HCT116 (cell line): Measurements from ENCODE around the gene TCOF1. TPM values are rescaled to one million over a fixed set of nuclear protein-coding genes. Genes with fewer than 3 reads are reported as not detected.
A peak's percentile ranks its signal among the peaks of the same experiment; 100 is the strongest.

Source experiments
- ATAC-seq: fragments of 200-7000 bp; cut with Tn5 transposase; 2 replicates; pipeline ENCODE4 v1.9.1; 2020; ENCODE audit warnings: mild to moderate bottlenecking, moderate library complexity
- BruUV-seq: library from RNA; stranded (reverse); fragments of 400-500 nt; replicated peaks from 2 replicates; lab custom pipeline; 2021; lab: Mats Ljungman, UMichigan
- CTCF ChIA-PET: fragments of 300-600 bp; sonication (Branson Sonifier 250); formaldehyde crosslinking; loops from one replicate; lab custom pipeline; 2021; ENCODE audit warnings: antibody characterized with exemption; lab: Charles Lee
- POLR2A ChIA-PET: fragments of 300-600, 350-600 bp; sonication (Branson Sonifier 250); formaldehyde crosslinking; loops from one replicate; lab custom pipeline; 2021; ENCODE audit warnings: antibody characterized with exemption; lab: Charles Lee
- RAD21 ChIA-PET, 2 experiments: fragments of 300-600 bp; sonication (Branson Sonifier 250); formaldehyde crosslinking; loops; one replicate each; lab custom pipeline; 2023; ENCODE audit warnings: low total read pairs in 2 of 2; ENCODE audit not compliant: uncharacterized antibody in 2 of 2, unreplicated experiment in 2 of 2, low non-redundant PET in 1 of 2; lab: Charles Lee
- DNase-seq: peaks from one replicate; pipeline ENCODE4 v3.0.0-alpha.2; 2010; ENCODE audit warnings: low read depth, low spot score
- H2AFZ ChIP-seq: fragments of 200-600 bp; shearing (Covaris generic), sonication (generic); 2 replicates; pipeline ENCODE4 v1.6.1; 2017; ENCODE audit warnings: low read depth, mixed run types, mixed read lengths, antibody characterized with exemption, low read length; ENCODE audit not compliant: poor library complexity, severe bottlenecking
- H3K27ac ChIP-seq: 2 replicates; pipeline ENCODE4 v1.5.1; 2012; ENCODE audit warnings: low read depth, low read length
- H3K27me3 ChIP-seq: fragments of 200-600 bp; sonication (generic); 2 replicates; pipeline ENCODE4 v1.6.1; 2016; ENCODE audit warnings: mixed run types, low read length, mixed read lengths; ENCODE audit not compliant: insufficient read depth
- H3K36me3 ChIP-seq, 2 experiments: fragments of 200-500 bp in 1 of 2; fragments of 200-600 bp in 1 of 2; sonication (Bioruptor generic) in 1 of 2; sonication (generic) in 1 of 2; 2 replicates each; pipeline versions ENCODE4 v1.5.1 to v1.6.1; 2014 to 2016; ENCODE audit warnings: low read length in 2 of 2, inconsistent platforms in 1 of 2, mixed read lengths in 1 of 2, mixed run types in 1 of 2; ENCODE audit not compliant: insufficient read depth in 2 of 2, control insufficient read depth in 1 of 2
- H3K4me1 ChIP-seq, 2 experiments: fragments of 200-600 bp in 1 of 2; sonication (generic) in 1 of 2; 2 replicates each; pipeline versions ENCODE4 v1.5.1 to v1.6.1; 2012 to 2017; ENCODE audit warnings: low read length in 2 of 2, inconsistent platforms in 1 of 2, mild to moderate bottlenecking in 1 of 2, mixed read lengths in 1 of 2, mixed run types in 1 of 2, moderate library complexity in 1 of 2; ENCODE audit not compliant: insufficient read depth in 2 of 2, control insufficient read depth in 1 of 2
- H3K4me2 ChIP-seq: fragments of 200-600 bp; sonication (generic); 2 replicates; pipeline ENCODE4 v1.6.1; 2017; ENCODE audit warnings: mixed run types, low read length, mixed read lengths
- H3K4me3 ChIP-seq, 2 experiments: fragments of 200-600 bp in 1 of 2; sonication (generic) in 1 of 2; replicated peaks in 1 of 2; 2 replicates each; pipeline ENCODE4 v1.5.1; 2011 to 2016; ENCODE audit warnings: low read length in 2 of 2, control low read depth in 1 of 2, low read depth in 1 of 2, mild to moderate bottlenecking in 1 of 2, mixed read lengths in 1 of 2, mixed run types in 1 of 2
- H3K79me2 ChIP-seq: fragments of 200-600 bp; sonication (generic); 2 replicates; pipeline ENCODE4 v1.6.1; 2017; ENCODE audit warnings: mild to moderate bottlenecking, mixed run types, low read length, moderate library complexity, mixed read lengths; ENCODE audit not compliant: insufficient read depth
- H3K9ac ChIP-seq: fragments of 200-600 bp; sonication (generic); 2 replicates; pipeline ENCODE4 v1.6.1; 2016; ENCODE audit warnings: low read length, mixed read lengths
- H3K9me2 ChIP-seq: fragments of 200-600 bp; sonication (generic), shearing (Covaris generic); 2 replicates; pipeline ENCODE4 v1.6.1; 2017; ENCODE audit warnings: mixed run types, mild to moderate bottlenecking, moderate library complexity; ENCODE audit not compliant: insufficient read depth
- H3K9me3 ChIP-seq, 2 experiments: fragments of 200-500 bp in 1 of 2; fragments of 200-600 bp in 1 of 2; sonication (Bioruptor generic) in 1 of 2; sonication (generic) in 1 of 2; 2 replicates each; pipeline ENCODE4 v1.6.1; 2014 to 2017; ENCODE audit warnings: low read length in 2 of 2, mixed read lengths in 2 of 2, inconsistent platforms in 1 of 2, low read depth in 1 of 2, mild to moderate bottlenecking in 1 of 2, mixed run types in 1 of 2, moderate library complexity in 1 of 2; ENCODE audit not compliant: control insufficient read depth in 1 of 2, insufficient read depth in 1 of 2
- H4K20me1 ChIP-seq: fragments of 200-600 bp; sonication (generic), shearing (Covaris generic); 2 replicates; pipeline ENCODE4 v1.6.1; 2017; ENCODE audit warnings: mixed run types, mild to moderate bottlenecking, moderate library complexity; ENCODE audit not compliant: insufficient read depth
- intact Hi-C: fragments of 100-400 bp; cut with micrococcal nuclease; formaldehyde crosslinking; loops from 2 replicates; pipeline ENCODE4 v1.10.0; 2022
- total RNA-seq: library from RNA; stranded (reverse); gene quantifications from one replicate; pipeline ENCODE4 v1.2.1, GENCODE V29; 2021; ENCODE audit not compliant: unreplicated experiment
- TF ChIP-seq, protein P1 (sequence below), 3 experiments: fragments of 200-600 bp in 1 of 3; sonication (generic) in 1 of 3; IDR thresholded peaks in 2 of 3; conservative IDR thresholded peaks in 1 of 3; 2 replicates each; pipeline ENCODE4 v1.5.1; 2012 to 2017; ENCODE audit warnings: low read depth in 2 of 3, low read length in 2 of 3, antibody characterized with exemption in 1 of 3, borderline replicate concordance in 1 of 3, control low read depth in 1 of 3, mild to moderate bottlenecking in 1 of 3, mixed read lengths in 1 of 3, mixed run types in 1 of 3, moderate library complexity in 1 of 3; ENCODE audit not compliant: insufficient read depth in 1 of 3
- TF ChIP-seq, protein P2 (sequence below): IDR thresholded peaks from 2 replicates; pipeline ENCODE4 v1.6.1; 2012; ENCODE audit warnings: low read depth

Gene TCOF1
- total RNA-seq, 1 experiment from 2014 or later: 94.7 TPM

DNA sequence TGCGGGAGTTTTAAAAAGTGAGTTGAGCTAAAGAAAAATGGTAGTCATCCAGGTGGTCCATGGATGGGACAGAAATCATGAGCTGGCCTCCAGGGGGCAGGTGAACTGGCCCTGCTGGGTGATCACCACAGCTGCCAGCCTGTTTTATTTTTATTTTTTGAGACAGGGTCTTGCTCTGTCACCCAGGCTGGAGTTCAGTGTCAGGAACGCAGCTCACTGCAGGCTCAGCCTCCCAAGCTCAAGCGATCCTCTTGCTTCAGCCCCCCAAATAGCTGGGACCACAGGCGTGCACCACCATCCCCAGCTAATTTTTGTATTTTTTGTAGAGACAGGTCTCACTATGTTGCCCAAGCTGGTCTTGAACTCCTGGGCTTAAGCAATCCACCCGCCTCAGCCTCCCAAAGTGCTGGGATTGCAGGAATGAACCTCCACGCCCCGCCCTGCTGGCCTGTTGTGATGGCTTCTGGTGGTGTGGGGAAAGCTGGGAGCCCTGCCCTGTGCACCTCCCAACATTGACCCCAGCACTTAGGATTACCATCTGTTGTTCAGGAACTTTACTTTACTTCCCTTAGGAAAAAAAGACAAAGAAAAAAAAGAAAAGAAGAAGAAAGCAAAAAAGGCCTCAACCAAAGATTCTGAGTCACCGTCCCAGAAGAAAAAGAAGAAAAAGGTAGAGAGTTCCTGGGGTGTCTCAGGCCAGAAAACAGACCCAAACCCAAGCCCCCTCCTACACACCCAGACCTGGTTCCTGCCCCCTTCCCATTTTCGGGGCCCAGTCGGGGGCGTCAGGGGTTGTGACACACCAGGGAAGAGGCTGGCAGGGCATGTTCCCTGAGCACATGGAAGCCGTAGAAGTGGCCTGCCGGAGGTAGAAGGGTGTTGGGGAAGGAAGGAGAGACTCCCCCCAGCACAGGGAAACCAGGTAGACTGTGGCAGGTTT, 40.6 kb downstream of the TCOF1 start:
- POLR2A ChIA-PET: no interaction called here
- Histone ChIP-seq H3K27me3 (no peaks in the 10 kb centered on the region), H3K9me2 (no peaks in the 10 kb centered on the region), H3K27ac (no peak overlapping the region), H3K4me1 (no peaks in the 10 kb centered on the region), H2AFZ (no peak overlapping the region), H4K20me1 (no peaks in the 10 kb centered on the region), H3K79me2 (no peaks in the 10 kb centered on the region), H3K9ac (no peak overlapping the region), H3K36me3 (peaks cover 35 to 48% of the 10 kb centered on the region in 2 experiments; a peak in 3 of 4 replicates), H3K9me3 (no peaks in the 10 kb centered on the region), H3K4me3 (no peak overlapping the region), H3K4me2 (no peak overlapping the region)
- ATAC-seq: peak; percentile 9; the same call in 1 of the 2 replicates
- intact Hi-C loops: loop anchor here (5.0 kb wide), 1 partner anchor 39 kb away; no protein-coding TSS in a partner anchor
- CTCF ChIA-PET: interaction anchor here (1.1 to 2.9 kb wide), 2 partner anchors 12 to 38 kb away, joined by 4 to 15 read pairs; no protein-coding TSS in a partner anchor
- TF ChIP-seq, protein P1, sequence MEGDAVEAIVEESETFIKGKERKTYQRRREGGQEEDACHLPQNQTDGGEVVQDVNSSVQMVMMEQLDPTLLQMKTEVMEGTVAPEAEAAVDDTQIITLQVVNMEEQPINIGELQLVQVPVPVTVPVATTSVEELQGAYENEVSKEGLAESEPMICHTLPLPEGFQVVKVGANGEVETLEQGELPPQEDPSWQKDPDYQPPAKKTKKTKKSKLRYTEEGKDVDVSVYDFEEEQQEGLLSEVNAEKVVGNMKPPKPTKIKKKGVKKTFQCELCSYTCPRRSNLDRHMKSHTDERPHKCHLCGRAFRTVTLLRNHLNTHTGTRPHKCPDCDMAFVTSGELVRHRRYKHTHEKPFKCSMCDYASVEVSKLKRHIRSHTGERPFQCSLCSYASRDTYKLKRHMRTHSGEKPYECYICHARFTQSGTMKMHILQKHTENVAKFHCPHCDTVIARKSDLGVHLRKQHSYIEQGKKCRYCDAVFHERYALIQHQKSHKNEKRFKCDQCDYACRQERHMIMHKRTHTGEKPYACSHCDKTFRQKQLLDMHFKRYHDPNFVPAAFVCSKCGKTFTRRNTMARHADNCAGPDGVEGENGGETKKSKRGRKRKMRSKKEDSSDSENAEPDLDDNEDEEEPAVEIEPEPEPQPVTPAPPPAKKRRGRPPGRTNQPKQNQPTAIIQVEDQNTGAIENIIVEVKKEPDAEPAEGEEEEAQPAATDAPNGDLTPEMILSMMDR (IDR thresholded peaks at IDR 0.05 in 2 of 3, conservative IDR thresholded peaks at IDR 0.05 in 1 of 3; ENCODE audit: borderline replicate concordance in 1 of 3, insufficient read depth in 1 of 3, low read depth in 2 of 3, low read length in 2 of 3): peak in 2 of 3 experiments; percentile 6 to 24; a peak in 2 of 6 replicates
- TF ChIP-seq, protein P2, sequence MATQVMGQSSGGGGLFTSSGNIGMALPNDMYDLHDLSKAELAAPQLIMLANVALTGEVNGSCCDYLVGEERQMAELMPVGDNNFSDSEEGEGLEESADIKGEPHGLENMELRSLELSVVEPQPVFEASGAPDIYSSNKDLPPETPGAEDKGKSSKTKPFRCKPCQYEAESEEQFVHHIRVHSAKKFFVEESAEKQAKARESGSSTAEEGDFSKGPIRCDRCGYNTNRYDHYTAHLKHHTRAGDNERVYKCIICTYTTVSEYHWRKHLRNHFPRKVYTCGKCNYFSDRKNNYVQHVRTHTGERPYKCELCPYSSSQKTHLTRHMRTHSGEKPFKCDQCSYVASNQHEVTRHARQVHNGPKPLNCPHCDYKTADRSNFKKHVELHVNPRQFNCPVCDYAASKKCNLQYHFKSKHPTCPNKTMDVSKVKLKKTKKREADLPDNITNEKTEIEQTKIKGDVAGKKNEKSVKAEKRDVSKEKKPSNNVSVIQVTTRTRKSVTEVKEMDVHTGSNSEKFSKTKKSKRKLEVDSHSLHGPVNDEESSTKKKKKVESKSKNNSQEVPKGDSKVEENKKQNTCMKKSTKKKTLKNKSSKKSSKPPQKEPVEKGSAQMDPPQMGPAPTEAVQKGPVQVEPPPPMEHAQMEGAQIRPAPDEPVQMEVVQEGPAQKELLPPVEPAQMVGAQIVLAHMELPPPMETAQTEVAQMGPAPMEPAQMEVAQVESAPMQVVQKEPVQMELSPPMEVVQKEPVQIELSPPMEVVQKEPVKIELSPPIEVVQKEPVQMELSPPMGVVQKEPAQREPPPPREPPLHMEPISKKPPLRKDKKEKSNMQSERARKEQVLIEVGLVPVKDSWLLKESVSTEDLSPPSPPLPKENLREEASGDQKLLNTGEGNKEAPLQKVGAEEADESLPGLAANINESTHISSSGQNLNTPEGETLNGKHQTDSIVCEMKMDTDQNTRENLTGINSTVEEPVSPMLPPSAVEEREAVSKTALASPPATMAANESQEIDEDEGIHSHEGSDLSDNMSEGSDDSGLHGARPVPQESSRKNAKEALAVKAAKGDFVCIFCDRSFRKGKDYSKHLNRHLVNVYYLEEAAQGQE: no peak
- no TSS peak for BruUV-seq
- RAD21 ChIA-PET: interaction anchor here in 1 of 2 experiments (1.0 to 1.5 kb wide), 2 partner anchors 38 kb away, joined by 3 to 4 read pairs; no protein-coding TSS in a partner anchor
- DNase-seq: no peak
